ENCODE measurements around the gene EXOC3L2. TPM values are rescaled to one million over a fixed set of nuclear protein-coding genes. Genes with fewer than 3 reads are reported as not detected.

The EXOC3L2 gene
- polyA plus RNA-seq, 3 donors = not detected

DNA sequence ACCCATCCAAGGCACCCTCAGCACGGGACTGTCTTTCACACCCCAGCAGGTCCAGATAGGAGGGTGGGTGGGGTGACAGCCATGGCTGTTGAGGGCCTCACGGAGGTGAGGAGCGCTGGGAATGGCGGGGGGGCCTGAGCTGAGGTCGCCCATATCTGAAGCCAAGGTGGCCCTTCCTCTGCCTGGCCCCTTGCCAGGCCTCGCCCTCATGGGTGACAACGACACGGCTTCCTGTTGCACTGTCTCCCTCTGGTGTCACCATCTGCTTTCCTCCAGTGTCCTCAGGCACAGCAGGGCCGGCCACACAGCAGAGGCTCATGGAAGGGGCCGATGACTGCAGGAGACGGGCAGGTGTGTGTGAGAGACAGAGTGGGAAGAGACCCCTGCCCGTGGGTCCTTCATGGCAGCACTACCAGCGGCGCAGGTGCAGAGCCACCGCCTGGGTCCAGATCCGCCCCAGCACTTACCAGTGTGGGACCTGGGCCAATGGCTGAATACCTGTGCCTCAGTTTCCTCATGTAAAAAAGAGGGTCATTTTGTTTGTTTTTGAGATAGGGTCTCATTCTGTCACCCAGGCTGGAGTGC, 76.3 kb downstream of the EXOC3L2 start:
- H3K4me1 Mint-ChIP-seq = peaks cover 35% of the 10 kb centered on the region
- H3K36me3 ChIP-seq (replicated peaks in 1 of 2; ENCODE audit: control insufficient read depth in 1 of 2, insufficient read depth in 2 of 2, low read length in 2 of 2) = no peaks in the 10 kb centered on the region
- WGBS (ENCODE audit: insufficient coverage) = 82% methylated on average over 16 of the region's 16 CpGs
- no peak overlapping the region for H3K4me3 ChIP-seq (replicated peaks in 1 of 3; ENCODE audit: low read depth in 2 of 3, low read length in 3 of 3)
- H4K20me1 ChIP-seq (ENCODE audit: insufficient read depth, low read length) = no peaks in the 10 kb centered on the region
- H3K4me2 ChIP-seq (replicated peaks; ENCODE audit: extremely low read depth, low read length, poor library complexity, severe bottlenecking) = no peak overlapping the region
- no peak overlapping the region for H2AFZ ChIP-seq (ENCODE audit: insufficient read depth, low read depth, low read length, poor library complexity, severe bottlenecking)
- intact Hi-C loops (cut with micrococcal nuclease) = no loop called here
- H3K79me2 ChIP-seq (ENCODE audit: insufficient read depth, low read length) = no peaks in the 10 kb centered on the region
- H3K36me3 Mint-ChIP-seq = peaks cover 0 to 3% of the 10 kb centered on the region in 2 donors
- H3K9me3 Mint-ChIP-seq = no peaks in the 10 kb centered on the region
- no peak overlapping the region for H3K9ac ChIP-seq (ENCODE audit: insufficient read depth, low read length, poor library complexity, severe bottlenecking)
- no peak overlapping the region for H3K27ac ChIP-seq (ENCODE audit: low read depth in 1 of 2, low read length in 2 of 2)
- H3K4me3 Mint-ChIP-seq = no peak overlapping the region
- peaks cover 3 to 11% (median 9%) of the 10 kb centered on the region in 3 donors for H3K27me3 Mint-ChIP-seq (ENCODE audit: low read depth in 3 of 3)
- no peak overlapping the region for H3K27ac Mint-ChIP-seq
- H3K9me3 ChIP-seq (replicated peaks in 1 of 2; ENCODE audit: control insufficient read depth in 1 of 2, insufficient read depth in 1 of 2, low read length in 2 of 2) = no peaks in the 10 kb centered on the region
- no peaks in the 10 kb centered on the region for H3K27me3 ChIP-seq (ENCODE audit: control insufficient read depth in 2 of 2, insufficient read depth in 2 of 2, low read length in 2 of 2)
- TF ChIP-seq, protein P1, sequence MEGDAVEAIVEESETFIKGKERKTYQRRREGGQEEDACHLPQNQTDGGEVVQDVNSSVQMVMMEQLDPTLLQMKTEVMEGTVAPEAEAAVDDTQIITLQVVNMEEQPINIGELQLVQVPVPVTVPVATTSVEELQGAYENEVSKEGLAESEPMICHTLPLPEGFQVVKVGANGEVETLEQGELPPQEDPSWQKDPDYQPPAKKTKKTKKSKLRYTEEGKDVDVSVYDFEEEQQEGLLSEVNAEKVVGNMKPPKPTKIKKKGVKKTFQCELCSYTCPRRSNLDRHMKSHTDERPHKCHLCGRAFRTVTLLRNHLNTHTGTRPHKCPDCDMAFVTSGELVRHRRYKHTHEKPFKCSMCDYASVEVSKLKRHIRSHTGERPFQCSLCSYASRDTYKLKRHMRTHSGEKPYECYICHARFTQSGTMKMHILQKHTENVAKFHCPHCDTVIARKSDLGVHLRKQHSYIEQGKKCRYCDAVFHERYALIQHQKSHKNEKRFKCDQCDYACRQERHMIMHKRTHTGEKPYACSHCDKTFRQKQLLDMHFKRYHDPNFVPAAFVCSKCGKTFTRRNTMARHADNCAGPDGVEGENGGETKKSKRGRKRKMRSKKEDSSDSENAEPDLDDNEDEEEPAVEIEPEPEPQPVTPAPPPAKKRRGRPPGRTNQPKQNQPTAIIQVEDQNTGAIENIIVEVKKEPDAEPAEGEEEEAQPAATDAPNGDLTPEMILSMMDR (IDR thresholded peaks at IDR 0.05) = no peak
- peaks cover 12 to 14% of the 10 kb centered on the region in 2 donors for H3K4me1 ChIP-seq (ENCODE audit: control insufficient read depth in 1 of 2, insufficient read depth in 2 of 2, low read length in 2 of 2)
- DNase-seq = no peak

DNA sequence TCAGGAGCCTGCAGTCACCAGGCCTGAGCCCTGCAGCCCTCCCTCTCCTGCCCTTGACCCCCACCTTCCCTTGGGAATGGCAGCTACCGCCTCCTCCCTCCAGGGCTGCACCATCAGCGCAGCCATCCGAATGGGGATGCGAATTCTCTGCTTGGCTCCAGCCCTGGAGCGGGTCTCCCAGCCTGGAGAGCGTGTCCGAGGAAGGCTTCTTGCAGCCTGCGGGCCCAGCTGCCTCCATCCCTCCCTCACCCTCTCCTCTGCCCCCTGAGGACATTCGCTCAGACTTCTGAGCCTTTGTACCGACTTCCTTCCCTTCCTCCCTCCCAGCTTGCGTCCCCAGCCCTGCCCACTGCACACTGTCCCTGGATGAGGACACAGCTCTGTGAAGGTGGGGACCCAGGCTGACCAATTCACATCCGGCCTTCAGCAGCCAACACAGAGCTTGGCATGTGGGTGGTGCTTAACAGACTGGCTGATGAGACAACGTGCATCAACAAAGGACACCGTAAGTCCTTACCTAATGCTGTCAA, 78.4 kb downstream of the EXOC3L2 start:
- Histone ChIP-seq H4K20me1 (ENCODE audit: insufficient read depth, low read length) (no peaks in the 10 kb centered on the region), H2AFZ (ENCODE audit: insufficient read depth, low read depth, low read length, poor library complexity, severe bottlenecking) (no peak overlapping the region), H3K27me3 (ENCODE audit: control insufficient read depth in 2 of 2, insufficient read depth in 2 of 2, low read length in 2 of 2) (no peaks in the 10 kb centered on the region), H3K4me1 (ENCODE audit: control insufficient read depth in 1 of 2, insufficient read depth in 2 of 2, low read length in 2 of 2) (peaks cover 9 to 14% of the 10 kb centered on the region in 2 donors), H3K27ac (ENCODE audit: low read depth in 1 of 2, low read length in 2 of 2) (no peak overlapping the region), H3K4me3 (replicated peaks in 1 of 3; ENCODE audit: low read depth in 2 of 3, low read length in 3 of 3) (no peak overlapping the region), H3K36me3 (replicated peaks in 1 of 2; ENCODE audit: control insufficient read depth in 1 of 2, insufficient read depth in 2 of 2, low read length in 2 of 2) (no peaks in the 10 kb centered on the region), H3K4me2 (replicated peaks; ENCODE audit: extremely low read depth, low read length, poor library complexity, severe bottlenecking) (no peak overlapping the region), H3K9me3 (replicated peaks in 1 of 2; ENCODE audit: control insufficient read depth in 1 of 2, insufficient read depth in 1 of 2, low read length in 2 of 2) (no peaks in the 10 kb centered on the region), H3K79me2 (ENCODE audit: insufficient read depth, low read length) (no peaks in the 10 kb centered on the region), H3K9ac (ENCODE audit: insufficient read depth, low read length, poor library complexity, severe bottlenecking) (no peak overlapping the region)
- 87% methylated on average over 11 of the region's 14 CpGs for WGBS (ENCODE audit: insufficient coverage)
- TF ChIP-seq, protein P1 (IDR thresholded peaks at IDR 0.05) = no peak
- Mint-ChIP-seq H3K9me3 (no peaks in the 10 kb centered on the region), H3K36me3 (peaks cover 0 to 3% of the 10 kb centered on the region in 2 donors), H3K27me3 (ENCODE audit: low read depth in 3 of 3) (peaks cover 3 to 14% (median 13%) of the 10 kb centered on the region in 3 donors), H3K4me1 (peaks cover 26% of the 10 kb centered on the region), H3K4me3 (no peak overlapping the region), H3K27ac (no peak overlapping the region)
- intact Hi-C loops (cut with micrococcal nuclease) = no loop called here
- DNase-seq = no peak

Data from CD14-positive monocyte (primary cell).